NCI-H1105 treated with DMSO at 0.1 percent for 48 hours (cell line): ENCODE measurements around the gene GNAL.

ENCODE experiments used
- DNase-seq: peaks from one replicate; lab custom pipeline; 2025; lab: John Stamatoyannopoulos, UW

GNAL gene

GRCh38 chr18:11808001-11808855, 119.2 kb downstream of the GNAL start:
- no peak for DNase-seq

GRCh38 chr18:11809895-11810294, 120.8 kb downstream of the GNAL start:
- no peak for DNase-seq

- DNase-seq = no peak
These were observed 121.3 kb downstream of the GNAL start for GRCh38 chr18:11810379-11810778.

GRCh38 chr18:11811009-11811408, 121.9 kb downstream of the GNAL start:
- DNase-seq = no peak

- no peak for DNase-seq
These were observed 128.2 kb downstream of the GNAL start for GRCh38 chr18:11817229-11817628.

GRCh38 chr18:11818486-11819203, 129.6 kb downstream of the GNAL start:
- no peak for DNase-seq

GRCh38 chr18:11819938-11820337, 130.9 kb downstream of the GNAL start:
- no peak for DNase-seq

- DNase-seq = no peak
These were observed 131.6 kb downstream of the GNAL start for GRCh38 chr18:11820697-11821096.

- no peak for DNase-seq
These were observed 132.1 kb downstream of the GNAL start for GRCh38 chr18:11821208-11821607.

GRCh38 chr18:11821643-11822237, 132.7 kb downstream of the GNAL start:
- no peak for DNase-seq

- DNase-seq = no peak
These were observed 134.5 kb downstream of the GNAL start for GRCh38 chr18:11823545-11823944.

- DNase-seq = no peak
These were observed 137.8 kb downstream of the GNAL start for GRCh38 chr18:11826836-11827235.

- no peak for DNase-seq
These were observed 139.8 kb downstream of the GNAL start for GRCh38 chr18:11828786-11829432.

- no peak for DNase-seq
These were observed 141.5 kb downstream of the GNAL start for GRCh38 chr18:11830585-11830984.

GRCh38 chr18:11831921-11832320, 142.9 kb downstream of the GNAL start:
- DNase-seq = no peak

- no peak for DNase-seq
These were observed 145.7 kb downstream of the GNAL start for GRCh38 chr18:11834772-11835171.

GRCh38 chr18:11839556-11839955, 150.5 kb downstream of the GNAL start:
- DNase-seq = no peak

- no peak for DNase-seq
These were observed 151.4 kb downstream of the GNAL start for GRCh38 chr18:11840493-11840892.

GRCh38 chr18:11842562-11842961, 153.5 kb downstream of the GNAL start:
- DNase-seq = no peak

- no peak for DNase-seq
These were observed 155.4 kb downstream of the GNAL start for GRCh38 chr18:11844436-11844835.

GRCh38 chr18:11845654-11846053, 156.6 kb downstream of the GNAL start:
- DNase-seq = no peak

GRCh38 chr18:11847811-11848210, 158.7 kb downstream of the GNAL start:
- no peak for DNase-seq
